GM19438 (cell line): ENCODE measurements around the gene HCLS1.

Source experiments
- ATAC-seq: cut with Tn5 transposase; IDR thresholded peaks from one replicate; pipeline ENCODE4 v1.9.1; 2021; ENCODE audit warnings: low read depth; ENCODE audit not compliant: unreplicated experiment

The HCLS1 gene

DNA sequence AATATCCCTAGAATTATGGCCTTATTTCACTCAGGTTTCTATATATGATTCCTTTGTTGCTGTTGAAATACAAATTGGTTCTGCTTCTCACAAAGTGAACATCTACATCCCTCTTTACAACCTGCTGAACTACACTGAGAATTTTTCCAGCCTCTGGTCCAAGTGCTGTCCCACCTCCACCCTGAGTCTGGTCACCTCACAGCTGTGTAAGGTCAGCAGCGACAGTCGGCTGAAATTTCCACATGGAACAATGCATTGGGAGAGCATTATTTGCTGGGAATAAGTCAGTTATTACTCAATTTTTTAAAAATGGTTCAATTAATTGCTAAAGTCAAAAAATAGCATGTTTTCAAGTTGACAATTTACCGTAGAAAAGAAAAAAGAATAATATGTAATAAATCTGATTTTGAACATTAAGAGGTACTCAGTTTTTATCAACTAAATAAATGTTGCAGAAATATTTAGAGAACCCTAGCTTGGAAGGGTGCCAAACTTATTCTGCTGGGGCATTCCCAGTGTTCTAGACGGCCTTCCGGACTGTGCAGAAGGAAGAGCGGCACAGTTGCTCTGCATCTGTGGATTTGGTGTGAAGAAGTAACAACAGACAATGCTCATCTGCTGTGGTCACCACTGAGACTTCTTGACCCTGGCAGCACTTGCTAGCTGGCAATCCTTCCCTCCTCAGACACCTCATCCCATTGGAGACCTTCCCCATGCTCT, 1.8 kb downstream of the HCLS1 start:
- no peak for ATAC-seq

DNA sequence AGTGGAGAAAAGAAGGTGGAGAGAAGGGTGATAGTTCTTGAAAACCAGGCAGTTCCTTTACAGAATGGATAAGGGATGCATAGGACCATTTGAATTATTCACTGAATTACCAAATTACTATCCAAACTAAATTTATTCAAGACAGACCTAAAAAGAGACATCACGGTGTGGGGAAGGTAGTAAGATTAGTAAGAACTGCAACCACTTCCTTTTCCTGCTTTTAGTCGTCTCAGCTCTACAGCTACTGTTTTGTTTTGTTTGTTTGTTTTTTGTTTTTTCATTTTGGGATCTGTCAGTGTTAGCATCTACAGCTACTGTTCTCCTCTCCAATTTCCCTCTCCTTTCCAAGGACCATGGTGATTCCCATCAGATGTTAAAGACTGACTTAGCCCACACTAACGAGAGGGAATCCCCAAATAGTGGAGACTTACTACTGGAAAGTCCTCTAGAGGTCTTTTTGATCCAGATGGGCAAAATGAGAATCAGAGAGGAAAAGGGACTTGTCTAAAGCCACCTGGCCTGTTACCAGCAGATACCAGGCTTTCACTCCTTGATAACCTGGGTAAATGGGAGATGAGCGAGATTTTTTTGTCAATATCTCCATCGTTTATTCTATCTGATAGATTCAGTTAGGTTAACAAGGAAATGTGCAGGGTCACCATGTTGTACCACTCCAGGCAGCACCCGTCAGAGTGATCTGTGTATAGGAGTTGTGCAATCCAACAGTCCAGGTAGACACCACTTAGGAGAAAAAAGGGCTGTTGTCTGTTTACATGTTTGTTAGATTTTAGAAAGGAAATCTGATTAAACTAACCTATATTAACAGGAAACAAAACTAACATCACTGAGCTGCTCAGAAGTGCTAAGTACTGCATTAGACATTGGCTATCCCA, 6.0 kb downstream of the HCLS1 start:
- peak; percentile 73 for ATAC-seq

DNA sequence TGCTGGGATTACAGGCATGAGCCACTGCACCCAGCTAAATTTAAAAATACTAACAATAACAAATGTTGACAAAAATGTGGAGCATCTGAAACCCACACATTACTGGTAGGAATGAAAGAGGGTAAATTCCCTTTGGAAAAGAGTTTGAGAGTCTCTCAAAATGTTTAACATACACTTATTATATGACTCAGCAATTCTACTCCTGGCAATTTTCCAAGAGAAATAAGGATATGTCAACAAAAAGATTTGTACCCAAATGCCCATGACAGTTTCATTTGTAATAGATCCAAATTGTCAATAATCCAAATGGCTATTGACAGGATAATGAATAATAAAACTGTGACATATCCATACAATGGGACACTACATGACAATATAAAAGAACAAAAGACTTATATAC, 9.0 kb downstream of the HCLS1 start:
- no peak for ATAC-seq

DNA sequence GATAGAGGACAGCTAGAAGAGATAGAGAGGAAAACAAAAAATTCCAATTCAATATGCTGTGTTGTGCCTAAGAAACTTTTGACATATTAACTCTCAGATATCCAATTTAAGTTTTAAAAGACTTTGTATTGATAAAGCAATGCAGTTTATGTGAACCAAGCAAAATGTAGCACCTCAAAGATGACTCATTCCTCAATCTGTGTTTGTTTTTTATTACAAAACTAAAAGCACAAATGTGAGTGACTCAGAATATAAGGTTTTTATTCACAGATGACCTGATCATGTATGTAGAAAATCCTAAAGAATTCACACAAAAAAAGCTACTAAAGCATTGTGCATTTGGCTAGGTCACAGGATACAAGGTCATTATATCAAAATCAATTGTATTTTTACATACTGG, 11.1 kb downstream of the HCLS1 start:
- ATAC-seq: no peak

DNA sequence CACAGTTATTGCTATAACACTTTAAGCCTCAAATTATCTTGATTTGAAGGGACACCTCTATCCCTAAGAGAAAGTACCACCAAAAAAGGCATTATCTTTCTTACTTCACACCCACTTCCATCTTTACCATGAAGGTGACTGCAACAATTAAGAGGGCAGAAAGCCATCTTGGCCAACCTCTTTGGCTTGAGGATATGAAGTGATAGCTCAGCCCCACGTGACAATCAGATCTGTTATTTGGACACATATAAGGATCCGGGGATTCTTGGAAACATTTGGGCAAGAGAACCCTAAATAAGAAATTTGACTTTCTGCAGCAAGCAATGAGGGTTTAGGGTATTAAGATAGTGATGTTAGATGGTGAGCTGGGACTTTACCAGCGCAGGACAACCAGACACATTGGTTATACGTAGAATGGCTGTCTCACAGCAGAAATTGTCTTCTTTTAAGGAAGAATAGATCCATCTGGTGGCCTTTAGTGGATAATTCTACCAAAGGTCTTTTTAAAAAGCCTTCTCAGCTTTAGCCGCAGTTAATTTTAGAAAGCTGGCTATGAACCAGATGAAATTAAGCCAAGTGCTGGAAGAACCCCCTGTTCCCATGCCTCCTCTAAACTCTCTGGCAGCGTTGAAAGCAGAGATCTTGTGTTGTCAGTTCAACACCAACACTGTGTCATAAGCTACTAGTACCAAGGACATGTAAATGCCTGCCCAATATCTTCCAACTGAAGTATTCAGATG, 12.3 kb downstream of the HCLS1 start:
- no peak for ATAC-seq

DNA sequence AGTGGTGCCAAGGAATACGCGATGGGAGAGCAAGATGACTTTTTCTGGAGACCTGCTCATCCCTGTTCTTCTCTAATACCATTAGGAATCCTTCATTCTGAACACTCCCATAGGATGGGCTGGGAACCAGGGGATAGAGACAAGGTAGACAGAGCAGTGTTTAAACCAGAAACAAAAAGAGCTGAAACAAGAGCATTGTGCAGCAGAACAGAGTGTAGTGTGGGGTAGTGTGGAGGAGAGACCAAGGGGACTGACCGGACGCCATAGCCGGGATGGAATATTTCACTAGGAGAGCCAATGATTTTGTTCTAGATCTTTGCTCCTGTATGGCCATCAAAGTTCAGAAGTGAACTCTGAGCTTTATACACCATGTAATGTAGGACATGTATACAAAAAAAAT, 15.6 kb downstream of the HCLS1 start:
- ATAC-seq: no peak

DNA sequence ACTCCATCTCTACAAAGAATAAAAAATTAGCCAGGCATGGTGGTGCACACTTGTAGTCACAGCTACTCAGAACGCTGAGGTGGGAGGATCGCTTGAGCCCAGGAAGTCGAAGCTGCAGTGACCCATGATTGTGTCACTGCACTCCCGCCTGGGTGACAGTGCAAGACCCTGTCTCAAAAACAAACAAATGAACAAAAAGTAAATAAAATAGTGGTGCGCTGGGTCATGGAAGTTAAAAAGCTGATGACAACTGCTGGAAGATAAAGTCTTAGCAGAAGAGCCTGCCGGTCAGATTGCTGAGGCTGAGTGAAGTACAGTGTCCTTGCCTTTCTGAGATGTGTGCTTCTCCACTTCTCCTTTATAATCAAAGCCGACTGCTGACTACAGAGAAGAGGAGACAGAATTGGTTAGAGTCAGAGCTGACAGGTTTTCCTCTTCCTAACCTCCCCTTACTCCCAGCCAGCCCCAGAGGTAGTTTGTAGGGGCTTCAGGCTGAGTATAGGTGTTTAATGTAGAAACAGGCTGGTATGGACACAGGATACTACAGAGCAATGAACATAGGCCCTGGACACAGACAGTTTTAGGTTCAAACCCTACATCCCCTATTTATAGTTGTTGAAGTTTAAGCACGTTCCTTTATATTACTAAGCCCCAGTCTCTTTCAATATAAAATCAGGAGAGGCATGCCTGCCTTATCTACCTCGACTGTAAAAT, 17.9 kb downstream of the HCLS1 start:
- ATAC-seq: no peak

DNA sequence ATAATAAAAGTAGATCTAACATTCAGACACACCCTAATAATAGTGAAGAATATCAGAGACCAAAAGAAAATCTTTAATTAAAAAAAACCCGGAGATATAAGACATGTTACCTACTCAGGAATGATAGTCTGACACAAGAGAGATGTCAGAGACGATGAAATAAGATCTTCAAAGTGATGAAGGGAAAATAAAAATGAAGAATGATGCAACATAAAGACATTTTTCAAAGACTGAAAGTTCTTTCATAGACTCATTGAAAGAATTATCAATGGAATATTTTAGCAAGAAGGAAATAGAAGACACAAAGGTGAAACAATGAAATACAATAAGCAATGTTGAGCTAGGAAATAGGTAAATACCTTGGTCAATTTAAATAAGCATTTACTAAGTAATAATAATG, 19.6 kb downstream of the HCLS1 start:
- ATAC-seq: no peak

DNA sequence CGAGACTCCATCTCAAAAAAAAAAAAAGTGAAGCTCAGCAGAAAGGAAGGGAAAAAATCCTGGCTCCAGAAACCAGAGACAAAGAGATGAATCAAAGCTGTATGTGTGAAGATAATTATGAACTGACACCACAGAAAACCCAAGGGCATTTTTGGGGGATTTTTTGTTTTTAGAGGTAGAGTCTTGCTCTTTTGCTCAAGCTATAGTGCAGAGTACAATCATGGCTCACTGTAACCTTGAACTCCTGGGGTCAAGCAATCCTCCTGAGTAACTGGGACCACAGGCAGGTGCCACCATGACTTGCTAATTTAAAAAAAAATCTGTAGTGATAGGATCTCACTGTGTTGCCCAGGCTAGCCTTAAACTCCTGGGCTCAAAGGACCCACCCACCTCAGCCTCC, 22.8 kb downstream of the HCLS1 start:
- no peak for ATAC-seq

DNA sequence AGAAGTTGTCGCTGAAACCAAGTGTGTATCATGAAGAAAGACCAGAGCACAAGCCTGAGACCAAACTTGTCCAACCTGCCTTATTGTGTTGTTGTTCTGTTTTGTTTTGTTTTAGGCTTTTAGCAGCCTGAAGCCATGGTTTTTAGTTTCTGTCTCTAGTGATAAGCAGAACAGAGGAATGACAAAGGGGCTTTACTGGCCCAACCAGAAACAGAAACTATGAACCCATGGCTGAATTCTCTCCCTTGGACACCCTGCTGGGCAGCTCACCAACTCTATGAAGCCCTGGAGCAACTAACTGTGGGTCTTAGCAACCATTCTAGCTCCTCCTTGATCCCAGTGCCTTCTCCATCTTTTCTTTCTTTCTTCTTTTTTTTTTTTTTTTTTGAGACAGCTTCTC, 30.3 kb downstream of the HCLS1 start:
- ATAC-seq: no peak

DNA sequence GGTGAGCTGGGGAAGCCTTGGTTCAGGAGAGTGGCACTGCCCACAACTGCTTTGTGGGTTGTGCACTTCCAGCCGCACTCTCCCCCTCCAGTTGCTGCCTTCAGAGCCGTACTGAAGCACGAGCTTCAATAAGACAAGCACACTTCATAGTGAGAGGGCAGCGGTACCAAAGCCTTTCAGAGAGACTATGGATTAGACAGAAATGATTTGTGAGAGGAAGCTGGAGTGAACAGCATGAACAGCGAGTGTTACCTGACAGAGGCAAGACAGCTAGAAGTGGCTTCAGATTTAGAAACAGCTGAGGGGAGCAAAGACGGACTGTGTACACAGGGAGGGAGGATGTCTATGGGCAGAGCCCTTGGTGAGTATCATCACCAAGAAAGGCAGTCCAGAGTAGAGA, 31.1 kb downstream of the HCLS1 start:
- ATAC-seq: no peak

DNA sequence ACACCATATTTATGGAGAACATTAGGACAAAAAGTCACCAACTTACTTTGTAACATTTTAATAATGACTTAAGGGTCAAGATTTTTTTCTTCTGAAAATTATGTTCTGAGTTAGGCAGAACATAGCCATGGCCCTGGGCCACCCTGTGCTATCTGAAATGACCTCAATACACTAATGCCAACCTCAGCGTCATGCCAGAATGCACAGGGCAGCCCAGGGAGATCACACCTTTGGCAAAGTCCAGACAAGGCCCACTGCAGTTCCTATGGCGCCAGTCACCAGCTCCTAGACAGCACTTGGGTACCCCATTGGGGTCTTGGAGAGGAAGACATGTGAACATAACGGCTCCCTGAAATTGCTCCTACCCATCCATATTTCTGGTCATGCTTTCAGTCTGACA, 33.1 kb downstream of the HCLS1 start:
- no peak for ATAC-seq

DNA sequence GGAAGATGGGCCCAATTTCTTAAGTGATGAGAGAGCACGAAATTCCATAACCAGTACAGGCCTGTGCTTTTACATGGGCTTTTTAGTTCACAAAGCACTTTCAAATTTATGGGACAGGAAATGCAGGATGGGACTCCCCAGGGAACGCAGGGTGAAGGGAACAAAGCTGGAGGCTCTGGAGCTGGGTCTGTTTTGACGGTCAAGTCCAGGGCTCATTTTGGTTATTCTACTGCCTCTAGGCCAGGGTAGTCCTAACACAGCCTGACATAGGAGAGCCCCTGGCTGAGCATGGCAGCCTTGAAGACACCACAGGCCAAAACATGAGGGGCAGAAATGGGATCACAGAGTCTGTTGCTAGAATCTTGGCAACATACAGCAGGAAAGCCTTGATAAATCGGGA, 33.5 kb downstream of the HCLS1 start:
- ATAC-seq: no peak

DNA sequence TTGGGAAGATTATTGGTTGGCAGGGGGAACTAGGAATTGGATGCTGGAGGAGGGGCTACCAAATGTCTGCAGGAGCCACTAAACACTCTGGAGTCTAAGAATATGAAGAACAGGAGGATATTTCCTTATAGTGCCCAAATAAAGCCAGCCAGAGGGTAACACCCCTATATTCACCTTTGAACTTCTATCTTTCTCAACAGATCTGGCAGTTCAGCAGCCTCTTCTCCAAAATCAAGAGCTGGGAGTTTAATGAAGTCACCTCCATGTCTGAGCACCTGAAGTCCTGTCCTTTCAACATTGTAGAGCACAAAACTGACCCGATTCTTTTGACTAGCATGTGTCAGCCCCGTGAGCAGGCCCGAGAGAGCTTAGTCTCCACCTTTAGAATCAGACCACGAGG, 34.2 kb downstream of the HCLS1 start:
- no peak for ATAC-seq

DNA sequence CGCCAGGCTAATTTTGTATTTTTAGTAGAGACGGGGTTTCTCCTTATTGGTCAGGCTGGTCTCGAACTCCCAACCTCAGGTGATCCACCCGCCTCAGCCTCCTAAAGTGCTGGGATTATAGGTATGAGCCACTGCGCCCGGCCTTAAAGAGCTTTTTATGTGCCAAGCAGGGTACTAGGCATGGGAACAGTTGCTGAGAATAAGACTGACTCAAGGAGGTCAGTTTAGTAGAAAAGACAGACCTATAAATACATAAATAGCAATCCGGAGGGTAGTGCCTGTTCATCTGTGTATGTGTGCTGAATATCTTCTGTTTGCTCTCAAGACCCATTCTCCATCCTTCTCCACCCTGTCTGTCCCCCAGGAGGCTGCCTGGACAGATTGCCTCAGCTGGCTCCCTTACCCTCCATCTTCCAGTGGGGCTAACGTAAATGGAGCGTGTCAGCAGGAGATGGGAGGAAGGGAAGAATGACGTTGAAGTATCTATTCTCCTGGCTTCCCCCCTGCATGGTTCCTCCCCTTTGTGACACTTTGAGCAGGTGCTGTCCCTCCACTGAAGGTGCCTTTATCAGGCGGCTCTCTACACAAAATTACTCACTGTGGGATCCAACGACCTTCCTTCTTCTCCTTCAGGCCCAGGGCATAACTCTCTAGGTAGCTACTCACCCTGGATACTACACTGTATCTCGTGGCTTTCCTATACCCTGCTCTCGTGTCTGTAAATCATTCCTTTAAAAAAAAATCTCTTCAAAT, 36.4 kb downstream of the HCLS1 start:
- ATAC-seq: no peak

DNA sequence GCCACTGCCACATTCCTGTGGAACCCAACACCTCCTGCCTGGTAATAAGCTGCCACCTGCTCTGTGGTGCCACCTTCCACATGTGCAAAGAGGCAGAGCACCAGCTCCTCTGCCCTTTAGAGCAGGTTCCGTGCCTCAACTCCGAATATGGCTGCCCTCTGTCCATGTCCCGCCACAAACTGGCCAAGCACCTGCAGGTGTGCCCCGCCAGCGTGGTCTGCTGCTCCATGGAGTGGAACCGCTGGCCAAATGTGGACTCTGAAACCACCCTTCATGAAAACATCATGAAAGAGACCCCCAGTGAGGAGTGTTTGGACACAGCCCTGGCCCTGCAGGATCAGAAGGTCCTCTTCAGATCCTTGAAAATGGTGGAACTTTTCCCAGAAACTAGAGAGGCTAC, 39.2 kb downstream of the HCLS1 start:
- ATAC-seq: no peak

DNA sequence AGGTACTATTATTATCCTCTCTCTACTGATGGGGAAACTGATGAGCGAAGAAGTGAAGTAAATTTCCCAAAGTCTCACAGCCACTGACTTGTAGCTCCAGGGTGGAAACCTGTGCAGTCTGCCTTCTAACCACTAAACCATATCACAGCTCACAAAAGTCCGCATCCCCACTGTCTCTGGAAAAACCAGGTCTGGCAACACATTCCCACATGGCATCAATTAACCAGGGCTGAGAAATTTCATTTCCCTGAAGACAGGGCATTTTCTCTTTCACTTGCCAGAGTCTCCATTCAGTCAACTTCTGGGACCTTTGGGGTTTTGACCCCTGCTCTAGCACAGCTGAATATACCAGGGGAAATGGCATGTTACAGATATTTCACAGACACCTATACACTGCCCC, 41.0 kb downstream of the HCLS1 start:
- no peak for ATAC-seq

DNA sequence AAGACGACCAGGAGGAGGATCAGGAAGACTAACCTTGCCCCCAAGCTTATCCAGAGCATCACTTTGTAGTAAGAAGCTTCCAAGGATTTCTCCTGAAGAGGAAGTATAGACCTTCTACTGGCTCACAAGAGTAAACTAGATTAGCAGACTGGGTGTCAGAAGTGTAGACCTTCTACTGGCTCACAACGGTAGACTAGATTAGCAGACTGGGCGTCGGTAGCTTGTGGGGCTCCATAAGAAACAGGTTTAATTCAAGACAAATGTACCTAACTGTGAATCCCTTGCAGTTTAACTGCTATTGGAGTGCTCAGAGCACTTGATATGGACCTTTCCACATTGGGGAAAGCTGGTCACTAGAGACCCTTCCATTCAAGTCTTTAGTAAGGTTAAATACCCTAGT, 54.6 kb downstream of the HCLS1 start:
- ATAC-seq: no peak

DNA sequence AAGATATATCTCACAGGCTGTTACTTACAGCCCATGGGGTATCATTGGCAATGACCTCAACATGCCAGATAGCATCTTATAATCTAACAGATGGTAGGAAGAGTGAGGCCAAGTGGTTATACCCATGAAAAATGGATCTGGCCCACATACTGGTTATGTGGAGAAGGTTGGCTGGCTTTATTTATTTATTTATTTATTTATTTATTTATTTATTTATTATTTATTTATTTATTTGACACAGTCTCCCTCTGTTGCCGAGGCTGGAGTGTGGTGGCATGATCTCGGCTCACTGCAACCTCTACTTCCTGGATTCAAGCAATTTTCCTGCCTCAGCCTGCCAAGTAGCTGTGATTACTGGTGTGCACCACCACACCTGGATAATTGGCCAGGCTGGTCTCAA, 55.9 kb downstream of the HCLS1 start:
- ATAC-seq: no peak

DNA sequence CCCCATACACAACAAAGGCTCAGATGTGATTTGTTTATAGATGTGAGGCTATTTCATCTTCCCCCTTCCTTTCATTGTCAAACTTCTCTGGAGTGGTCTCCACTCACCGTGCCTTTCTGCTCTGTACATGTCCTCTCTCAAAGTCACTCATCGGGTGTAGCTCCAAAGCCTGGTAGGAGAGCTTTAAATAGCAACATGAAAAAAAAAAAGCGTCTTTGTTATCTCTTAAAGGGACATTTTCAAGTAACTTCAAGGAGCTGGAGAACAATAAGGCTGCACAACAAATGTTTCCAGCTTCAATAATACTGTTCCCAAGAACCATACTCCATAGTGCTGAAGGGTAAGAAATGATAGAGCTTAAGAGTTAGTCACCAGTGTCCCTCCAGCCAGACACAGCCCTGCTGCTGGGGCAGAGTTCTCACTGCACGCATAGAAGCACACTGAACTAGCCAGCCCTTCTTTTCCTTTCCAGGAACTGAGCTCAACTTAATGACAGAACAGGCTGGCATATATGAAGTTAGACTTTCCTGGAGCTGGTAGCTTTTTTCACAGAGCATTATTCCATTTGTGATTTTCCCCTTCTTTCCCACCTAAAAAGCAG, 59.4 kb downstream of the HCLS1 start:
- ATAC-seq: no peak
